Brain microvascular endothelial cell (primary cell): ENCODE data around the gene GPC5.
A peak's percentile ranks its signal among the peaks of the same experiment; 100 is the strongest.
"Not testable (repeated sequence)": the region's sequence is repeated elsewhere in the genome, so short reads cannot be mapped to it uniquely, and the experiment has no call there.

Experiments used
- DNase-seq: peaks from one replicate; pipeline ENCODE4 v3.0.0-alpha.2; 2020
- H3K27ac ChIP-seq: fragments of 250-450 bp; sonication (Bioruptor Pico); 2 replicates; pipeline ENCODE4 v1.5.1; 2020; ENCODE audit warnings: mild to moderate bottlenecking, moderate library complexity
- H3K27me3 ChIP-seq: fragments of 250-450 bp; sonication (Bioruptor Pico); replicated peaks from 2 replicates; pipeline ENCODE4 v1.5.1; 2020; ENCODE audit warnings: mild to moderate bottlenecking
- H3K36me3 ChIP-seq: fragments of 250-450 bp; sonication (Bioruptor Pico); replicated peaks from 2 replicates; pipeline ENCODE4 v1.5.1; 2020; ENCODE audit warnings: mild to moderate bottlenecking
- H3K4me3 ChIP-seq: 2 replicates; pipeline ENCODE4 v1.5.1; 2011; ENCODE audit warnings: low read depth, mild to moderate bottlenecking, control low read depth, low read length, moderate library complexity
- CTCF ChIP-seq: IDR thresholded peaks from 2 replicates; pipeline ENCODE4 v1.5.1; 2011; ENCODE audit warnings: low read depth, mild to moderate bottlenecking, moderate library complexity, low read length, control low read depth, inconsistent platforms; ENCODE audit errors: missing control alignments
- in situ Hi-C: cut with HindIII; loops from 2 replicates; pipeline ENCODE4 v1.10.0; 2017; ENCODE audit warnings: low sequenced_read_pairs, low pct_ligation_motif_present

GPC5 gene

GRCh38 chr13:91797567-91797966, 399.1 kb downstream of the GPC5 start:
- in situ Hi-C loops: no loop called here
- DNase-seq: no peak
- Histone ChIP-seq H3K36me3 (no peaks in the 10 kb centered on the region), H3K4me3 (no peak overlapping the region), H3K27ac (no peak overlapping the region), H3K27me3 (no peaks in the 10 kb centered on the region)
- no peak for TF ChIP-seq CTCF

- H3K36me3 ChIP-seq, H3K27me3 ChIP-seq, DNase-seq, in situ Hi-C loops, H3K4me3 ChIP-seq, H3K27ac ChIP-seq: not testable (repeated sequence)
Observed at GRCh38 chr13:91798338-91798737, 399.9 kb downstream of the GPC5 start.

GRCh38 chr13:91801772-91802171, 403.4 kb downstream of the GPC5 start:
- in situ Hi-C loops: not testable (repeated sequence)

GRCh38 chr13:91802957-91803356, 404.5 kb downstream of the GPC5 start:
- no peak for TF ChIP-seq CTCF
- in situ Hi-C loops: no loop called here
- no peaks in the 10 kb centered on the region for H3K36me3 ChIP-seq
- H3K27ac ChIP-seq: no peak overlapping the region
- H3K4me3 ChIP-seq: no peak overlapping the region
- DNase-seq: no peak
- no peaks in the 10 kb centered on the region for H3K27me3 ChIP-seq

More at GRCh38 chr13:91801772-91802171, 403.4 kb downstream of the GPC5 start:
- not testable (repeated sequence) for H3K27me3 ChIP-seq, H3K27ac ChIP-seq, H3K36me3 ChIP-seq, H3K4me3 ChIP-seq, DNase-seq

GRCh38 chr13:91804724-91805123, 406.3 kb downstream of the GPC5 start:
- Histone ChIP-seq H3K4me3 (no peak overlapping the region), H3K27ac (no peak overlapping the region), H3K36me3 (no peaks in the 10 kb centered on the region), H3K27me3 (no peaks in the 10 kb centered on the region)
- TF ChIP-seq CTCF: no peak
- in situ Hi-C loops: no loop called here
- DNase-seq: no peak

- Histone ChIP-seq H3K27ac (no peak overlapping the region), H3K36me3 (no peaks in the 10 kb centered on the region), H3K4me3 (no peak overlapping the region), H3K27me3 (no peaks in the 10 kb centered on the region)
- no peak for DNase-seq
- peak; percentile 24 for TF ChIP-seq CTCF
- in situ Hi-C loops: no loop called here
Observed at GRCh38 chr13:91805605-91806004, 407.2 kb downstream of the GPC5 start.

- Histone ChIP-seq H3K27ac (no peak overlapping the region), H3K4me3 (no peak overlapping the region), H3K36me3 (no peaks in the 10 kb centered on the region), H3K27me3 (no peaks in the 10 kb centered on the region)
- TF ChIP-seq CTCF: no peak
- in situ Hi-C loops: no loop called here
- no peak for DNase-seq
Observed at GRCh38 chr13:91809161-91809560, 410.7 kb downstream of the GPC5 start.
